GM19043 (cell line): ENCODE data around the gene SLC38A1.

Experiments
- ATAC-seq: cut with Tn5 transposase; IDR thresholded peaks from one replicate; pipeline ENCODE4 v1.9.1; 2021; ENCODE audit warnings: low read depth; ENCODE audit not compliant: unreplicated experiment

Gene SLC38A1

GRCh38 chr12:46234000-46234399, 34.8 kb downstream of the SLC38A1 start:
- ATAC-seq = no peak

- ATAC-seq = no peak
Observed at GRCh38 chr12:46233423-46233822, 35.4 kb downstream of the SLC38A1 start.

- no peak for ATAC-seq
Observed at GRCh38 chr12:46230983-46231382, 37.9 kb downstream of the SLC38A1 start.

- ATAC-seq = no peak
Observed at GRCh38 chr12:46230306-46230705, 38.5 kb downstream of the SLC38A1 start.

GRCh38 chr12:46227616-46228015, 41.2 kb downstream of the SLC38A1 start:
- ATAC-seq = no peak

GRCh38 chr12:46224386-46224785, 44.5 kb downstream of the SLC38A1 start:
- no peak for ATAC-seq

GRCh38 chr12:46223047-46223446, 45.8 kb downstream of the SLC38A1 start:
- ATAC-seq = no peak

GRCh38 chr12:46222636-46223035, 46.2 kb downstream of the SLC38A1 start:
- ATAC-seq = no peak

- no peak for ATAC-seq
Observed at GRCh38 chr12:46221255-46222128, 47.4 kb downstream of the SLC38A1 start.

- no peak for ATAC-seq
Observed at GRCh38 chr12:46219877-46220655, 48.8 kb downstream of the SLC38A1 start.

- no peak for ATAC-seq
Observed at GRCh38 chr12:46219132-46219876, 49.5 kb downstream of the SLC38A1 start.

GRCh38 chr12:46218322-46219095, 50.3 kb downstream of the SLC38A1 start:
- ATAC-seq = no peak

- peak; percentile 70 for ATAC-seq
Observed at GRCh38 chr12:46217541-46218321, 51.1 kb downstream of the SLC38A1 start.

- peak; percentile 47 for ATAC-seq
Observed at GRCh38 chr12:46214668-46215436, 54.0 kb downstream of the SLC38A1 start.

GRCh38 chr12:46212108-46212982, 56.5 kb downstream of the SLC38A1 start:
- ATAC-seq = no peak

- no peak for ATAC-seq
Observed at GRCh38 chr12:46210873-46211439, 57.9 kb downstream of the SLC38A1 start.
